Sigmoid colon (tissue), 7 donors: ENCODE results near the gene ARL10. TPM values are rescaled to one million over a fixed set of nuclear protein-coding genes. Genes with fewer than 3 reads are reported as not detected.

Experiments used
- DNase-seq: peaks from one replicate; pipeline ENCODE4 v3.0.0-alpha.2; 2019
- H3K27ac ChIP-seq, 4 donors: fragments of 200-600 bp; sonication (generic); one replicate each; pipeline ENCODE4 v1.5.1; 2016 to 2019; ENCODE audit warnings: mild to moderate bottlenecking in 1 of 4
- H3K27me3 ChIP-seq, 3 donors: fragments of 200-600 bp; sonication (generic); one replicate each; pipeline ENCODE4 v1.5.1; 2019; ENCODE audit warnings: mild to moderate bottlenecking in 1 of 3
- H3K36me3 ChIP-seq, 4 donors: fragments of 200-600 bp; sonication (generic); one replicate each; pipeline ENCODE4 v1.5.1; 2016 to 2019
- H3K4me1 ChIP-seq, 4 donors: fragments of 200-600 bp; sonication (generic); one replicate each; pipeline ENCODE4 v1.5.1; 2017 to 2019
- H3K4me3 ChIP-seq, 4 donors: fragments of 200-600 bp; sonication (generic); one replicate each; pipeline ENCODE4 v1.5.1; 2017 to 2019; ENCODE audit warnings: mild to moderate bottlenecking in 2 of 4, moderate library complexity in 1 of 4
- H3K9me3 ChIP-seq, 4 donors: fragments of 200-600 bp in 3 of 4; sonication (generic) in 3 of 4; one replicate each; pipeline versions ENCODE4 v1.5.1 to v1.6.1; 2013 to 2019
- CTCF ChIP-seq, 4 experiments: fragments of 450-650 bp in 3 of 4; fragments of 200-600 bp in 1 of 4; IDR thresholded peaks; one replicate each; pipeline ENCODE4 v1.5.1; 2016 to 2019; ENCODE audit warnings: antibody characterized with exemption in 4 of 4, mild to moderate bottlenecking in 3 of 4, moderate library complexity in 2 of 4
- EP300 ChIP-seq, 4 donors: sonication (generic); formaldehyde crosslinking; IDR thresholded peaks; one replicate each; pipeline ENCODE4 v1.6.1; 2017; ENCODE audit warnings: antibody characterized with exemption in 4 of 4
- POLR2A ChIP-seq, 2 donors: fragments of 450-650 bp; IDR thresholded peaks; one replicate each; pipeline ENCODE4 v1.6.1; 2016; ENCODE audit warnings: antibody characterized with exemption in 2 of 2, mild to moderate bottlenecking in 2 of 2, moderate library complexity in 2 of 2
- POLR2AphosphoS5 ChIP-seq, 4 donors: sonication (generic); formaldehyde crosslinking; IDR thresholded peaks; one replicate each; pipeline ENCODE4 v1.6.1; 2017; ENCODE audit warnings: antibody characterized with exemption in 4 of 4
- WGBS, 2 donors: extraction: QIAGEN DNeasy Blood & Tissue Kit; methylation state at CpG; one replicate each; pipeline ENCODE4 v1.1.7; 2013; 5-methylcytosine and 5-hydroxymethylcytosine counted together
- intact Hi-C: fragments of 100-400 bp; cut with DNase I; formaldehyde crosslinking; loops from one replicate; pipeline ENCODE4 v1.15.1; 2023
- polyA plus RNA-seq, 3 donors: library from polyadenylated mRNA; stranded (reverse); fragments of 200-250 nt; gene quantifications; one replicate each; pipeline ENCODE4 v1.2.3, GENCODE V29; 2013
- total RNA-seq, 4 donors: library from RNA; depleted of rRNA; stranded (reverse); fragments of >200 nt; gene quantifications; one replicate each; pipeline ENCODE4 v1.1.0, GENCODE V29; 2016
- donor health status: healthy with polysubstance abuse.
- donor health status: Bipolar disorder and iron deficiency.
- donor health status: healthy.

The ARL10 gene
- total RNA-seq (10 to 100 TPM in 2 of 4 donors, 1 to 10 TPM in 2; 5.6 to 16.9 (median 10.5) TPM), polyA plus RNA-seq (1 to 10 TPM in 1 of 3 donors, under 1 TPM in 2; 0.23 to 1.8 (median 0.60) TPM)

DNA sequence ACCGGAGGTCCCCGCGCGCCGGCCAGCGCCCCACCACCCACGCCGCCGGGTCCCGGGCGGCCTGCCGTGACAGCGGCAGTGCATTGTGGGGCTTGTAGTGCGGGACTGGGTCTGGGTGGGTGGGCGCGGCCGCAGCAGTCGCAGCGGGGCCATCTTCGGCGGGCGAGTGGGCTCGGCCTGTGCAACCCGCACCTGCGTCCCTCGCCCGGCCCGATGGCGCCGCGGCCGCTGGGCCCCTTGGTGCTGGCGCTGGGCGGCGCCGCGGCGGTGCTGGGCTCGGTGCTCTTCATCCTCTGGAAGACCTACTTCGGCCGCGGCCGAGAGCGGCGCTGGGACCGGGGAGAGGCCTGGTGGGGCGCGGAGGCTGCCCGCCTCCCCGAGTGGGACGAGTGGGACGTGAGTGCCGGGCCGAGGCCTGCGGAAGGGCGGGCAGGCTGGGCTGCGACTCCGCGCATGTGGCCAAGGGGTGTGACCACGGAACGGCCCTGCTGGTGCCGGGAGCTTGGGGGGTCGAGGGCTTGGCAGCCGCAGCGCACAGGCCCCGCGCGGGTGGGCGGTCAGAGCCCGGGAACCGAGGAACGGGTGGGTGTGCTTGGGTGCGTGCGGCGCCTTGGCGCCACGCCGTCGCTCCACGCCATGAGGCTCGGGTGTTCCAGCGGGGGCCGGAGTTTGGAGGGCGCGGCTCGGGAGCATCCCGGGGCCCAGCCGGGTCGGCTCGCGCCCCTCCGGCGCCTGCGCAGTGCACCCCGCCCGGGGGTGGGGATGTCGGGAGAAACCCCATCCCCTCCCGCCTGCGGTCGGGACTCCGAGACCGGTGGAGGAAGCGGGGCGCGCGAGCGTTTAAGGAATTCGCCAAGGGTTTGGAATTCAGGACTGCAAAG is at the start of gene ARL10:
ARL10 (plus strand) TSS at position 137 of the 881 bp plus-strand sequence; CDS start at position 214, 77 bp downstream.
- Histone ChIP-seq H3K9me3 (no peaks in the 10 kb centered on the region), H3K27me3 (no peaks in the 10 kb centered on the region), H3K4me3 (peak within 1 kb of the TSS; percentile 47 to 85 (median 72)), H3K36me3 (peaks cover 0 to 34% (median 8%) of the 10 kb centered on the region in 4 donors), H3K27ac (peak within 1 kb of the TSS; percentile 81 to 85 (median 83)), H3K4me1 (peaks cover 0 to 25% (median 20%) of the 10 kb centered on the region in 4 donors)
- TF ChIP-seq EP300 (IDR thresholded peaks at IDR 0.05) (no peak), POLR2AphosphoS5 (IDR thresholded peaks at IDR 0.05) (peak in 3 of 4 donors; percentile 49 to 59 (median 51))
- WGBS, 2 donors = 1 to 7% methylated on average over 108 of the region's 108 CpGs
- DNase-seq = peak; percentile 74
- intact Hi-C loops = loop anchor here (2.0 kb wide), 2 partner anchors 19 to 51 kb away; partner anchors contain the start of gene CLTB

GRCh38 chr5:176317534-176318374 is 47.5 kb upstream of the ARL10 start:
- Histone ChIP-seq H3K27me3 (no peaks in the 10 kb centered on the region), H3K36me3 (peaks cover 0 to 57% (median 9%) of the 10 kb centered on the region in 4 donors), H3K4me3 (no peak overlapping the region), H3K9me3 (no peaks in the 10 kb centered on the region), H3K27ac (no peak overlapping the region), H3K4me1 (no peaks in the 10 kb centered on the region)
- 76 to 88% methylated on average over 7 of the region's 7 CpGs for whole genome bisulfite sequencing, 2 donors
- TF ChIP-seq POLR2AphosphoS5 (IDR thresholded peaks at IDR 0.05) (no peak), CTCF (IDR thresholded peaks at IDR 0.05) (no peak), POLR2A (IDR thresholded peaks at IDR 0.05) (no peak), EP300 (IDR thresholded peaks at IDR 0.05) (no peak)
- intact Hi-C loops = no loop called here
- DNase-seq = no peak

DNA sequence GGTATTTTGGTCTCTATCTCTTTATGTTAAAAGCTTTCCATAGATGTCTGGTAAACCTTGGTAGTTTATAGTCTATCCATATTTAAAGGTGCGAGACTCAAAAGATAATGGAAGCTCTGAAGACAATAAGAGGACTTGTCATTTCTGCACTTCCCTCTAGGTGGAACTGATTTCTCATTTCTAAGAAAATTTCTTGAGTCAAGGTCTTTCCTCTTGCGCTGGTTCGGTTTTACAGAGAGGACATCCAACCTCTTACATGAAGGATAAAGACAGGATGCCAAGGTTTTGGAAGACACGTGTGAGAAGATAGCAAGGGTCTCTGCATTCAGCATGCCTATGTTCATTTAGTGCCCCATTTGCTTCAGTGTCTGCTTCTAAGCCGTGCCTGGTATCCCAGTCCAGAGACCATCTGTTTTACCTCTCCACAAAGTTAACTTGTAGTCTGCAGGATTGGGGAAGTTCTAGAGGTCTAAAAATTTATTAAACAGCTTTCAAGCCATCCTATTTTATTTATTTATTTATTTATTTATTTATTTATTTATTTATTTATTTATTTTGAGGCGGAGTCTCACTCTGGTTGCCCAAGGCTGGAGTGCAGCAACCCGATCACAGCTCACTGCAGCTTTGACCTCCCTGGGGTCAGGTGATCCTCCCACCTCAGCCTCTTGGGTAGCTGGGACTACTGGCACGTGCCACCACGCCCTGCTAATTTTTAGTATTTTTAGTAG is 45.3 kb upstream of the ARL10 start:
- H3K27me3 ChIP-seq = no peaks in the 10 kb centered on the region
- DNase-seq = no peak
- WGBS, 2 donors = 93 to 94% methylated on average over 9 of the region's 9 CpGs
- no peaks in the 10 kb centered on the region for H3K9me3 ChIP-seq
- H3K36me3 ChIP-seq = peaks cover 0 to 62% (median 14%) of the 10 kb centered on the region in 4 donors
- TF ChIP-seq POLR2AphosphoS5 (IDR thresholded peaks at IDR 0.05) (no peak), CTCF (IDR thresholded peaks at IDR 0.05) (no peak), POLR2A (IDR thresholded peaks at IDR 0.05) (no peak), EP300 (IDR thresholded peaks at IDR 0.05) (no peak)
- H3K4me3 ChIP-seq = no peak overlapping the region
- intact Hi-C loops = no loop called here
- H3K4me1 ChIP-seq = no peaks in the 10 kb centered on the region
- no peak overlapping the region for H3K27ac ChIP-seq

- intact Hi-C loops = no loop called here
- no peaks in the 10 kb centered on the region for H3K9me3 ChIP-seq
- H3K27ac ChIP-seq = no peak overlapping the region
- no peaks in the 10 kb centered on the region for H3K27me3 ChIP-seq
- 96% methylated on average over 3 of the region's 3 CpGs for WGBS, 2 donors
- no peak overlapping the region for H3K4me3 ChIP-seq
- no peak for DNase-seq
- no peak for TF ChIP-seq CTCF (IDR thresholded peaks at IDR 0.05)
- no peak for TF ChIP-seq POLR2A (IDR thresholded peaks at IDR 0.05)
- TF ChIP-seq POLR2AphosphoS5 (IDR thresholded peaks at IDR 0.05) = no peak
- TF ChIP-seq EP300 (IDR thresholded peaks at IDR 0.05) = no peak
- peaks cover 0 to 62% (median 11%) of the 10 kb centered on the region in 4 donors for H3K36me3 ChIP-seq
- no peaks in the 10 kb centered on the region for H3K4me1 ChIP-seq
Measured at GRCh38 chr5:176320577-176320976, 44.7 kb upstream of the ARL10 start.
